ENCODE measurements around the gene FAM107A. TPM values are rescaled to one million over a fixed set of nuclear protein-coding genes. Genes with fewer than 3 reads are reported as not detected.

FAM107A gene
- total and polyA plus RNA-seq, 8 donors = 1.7 to 21.0 (median 6.9) TPM

GRCh38 chr3:58594117-58594516 lies 16.9 kb upstream of the FAM107A start:
- Histone ChIP-seq H3K4me1 (no peaks in the 10 kb centered on the region), H3K27me3 (no peaks in the 10 kb centered on the region), H3K27ac (no peak overlapping the region), H3K4me3 (no peak overlapping the region), H3K36me3 (no peaks in the 10 kb centered on the region), H3K9me3 (no peaks in the 10 kb centered on the region)
- DNase-seq = no peak
- no peak for ATAC-seq
- TF ChIP-seq, protein P1, sequence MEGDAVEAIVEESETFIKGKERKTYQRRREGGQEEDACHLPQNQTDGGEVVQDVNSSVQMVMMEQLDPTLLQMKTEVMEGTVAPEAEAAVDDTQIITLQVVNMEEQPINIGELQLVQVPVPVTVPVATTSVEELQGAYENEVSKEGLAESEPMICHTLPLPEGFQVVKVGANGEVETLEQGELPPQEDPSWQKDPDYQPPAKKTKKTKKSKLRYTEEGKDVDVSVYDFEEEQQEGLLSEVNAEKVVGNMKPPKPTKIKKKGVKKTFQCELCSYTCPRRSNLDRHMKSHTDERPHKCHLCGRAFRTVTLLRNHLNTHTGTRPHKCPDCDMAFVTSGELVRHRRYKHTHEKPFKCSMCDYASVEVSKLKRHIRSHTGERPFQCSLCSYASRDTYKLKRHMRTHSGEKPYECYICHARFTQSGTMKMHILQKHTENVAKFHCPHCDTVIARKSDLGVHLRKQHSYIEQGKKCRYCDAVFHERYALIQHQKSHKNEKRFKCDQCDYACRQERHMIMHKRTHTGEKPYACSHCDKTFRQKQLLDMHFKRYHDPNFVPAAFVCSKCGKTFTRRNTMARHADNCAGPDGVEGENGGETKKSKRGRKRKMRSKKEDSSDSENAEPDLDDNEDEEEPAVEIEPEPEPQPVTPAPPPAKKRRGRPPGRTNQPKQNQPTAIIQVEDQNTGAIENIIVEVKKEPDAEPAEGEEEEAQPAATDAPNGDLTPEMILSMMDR (IDR thresholded peaks at IDR 0.05) = no peak
- FAIRE-seq = no peak
- 70 to 82% methylated on average over 5 of the region's 5 CpGs for WGBS, 2 donors
- intact Hi-C loops (cut with DNase I) = no loop called here

- Histone ChIP-seq H3K9me3 (no peaks in the 10 kb centered on the region), H3K4me3 (no peak overlapping the region), H3K36me3 (no peaks in the 10 kb centered on the region), H3K27me3 (no peaks in the 10 kb centered on the region), H3K4me1 (no peaks in the 10 kb centered on the region), H3K27ac (no peak overlapping the region)
- intact Hi-C loops (cut with DNase I) = no loop called here
- TF ChIP-seq, protein P1 (IDR thresholded peaks at IDR 0.05) = no peak
- DNase-seq (no peak), FAIRE-seq (no peak), ATAC-seq (no peak)
- 71 to 77% methylated on average over 6 of the region's 6 CpGs for WGBS, 2 donors
These were observed 14.6 kb upstream of the FAM107A start for GRCh38 chr3:58591517-58592510.

- H3K36me3 ChIP-seq = no peaks in the 10 kb centered on the region
- H3K4me1 ChIP-seq = peaks cover 0 to 4% (median 0%) of the 10 kb centered on the region in 3 donors
- H3K27me3 ChIP-seq = no peaks in the 10 kb centered on the region
- no peak for DNase-seq
- H3K4me3 ChIP-seq = no peak overlapping the region
- H3K9me3 ChIP-seq = no peaks in the 10 kb centered on the region
- TF ChIP-seq, protein P1 (IDR thresholded peaks at IDR 0.05) = no peak
- FAIRE-seq = no peak
- ATAC-seq = no peak
- no peak overlapping the region for H3K27ac ChIP-seq
- intact Hi-C loops (cut with DNase I) = no loop called here
- 62 to 73% methylated on average over 3 of the region's 3 CpGs for WGBS, 2 donors
These were observed 10.9 kb upstream of the FAM107A start for GRCh38 chr3:58588030-58588614.

DNA sequence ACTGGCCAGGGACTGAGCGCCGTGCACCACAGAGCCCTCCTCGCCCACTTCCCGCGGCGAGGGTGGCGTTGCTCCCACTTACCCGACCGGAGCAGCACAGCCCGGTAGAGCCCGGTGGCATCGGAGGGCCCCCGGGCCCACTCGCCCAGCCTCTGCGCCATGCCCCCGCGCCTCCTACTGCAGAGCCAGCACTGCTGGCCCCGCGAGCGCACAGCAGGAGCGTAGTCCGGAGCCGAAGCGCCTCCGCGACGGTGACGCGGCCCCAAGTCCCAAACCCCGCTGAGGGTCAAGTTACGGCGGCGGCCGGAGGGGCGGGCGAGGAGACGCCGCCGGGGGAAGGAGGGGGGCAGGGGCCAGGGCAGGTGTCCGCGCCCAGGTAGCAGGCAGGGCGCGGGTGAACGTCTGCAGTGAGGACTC lies 9.6 kb upstream of the FAM107A start:
- Histone ChIP-seq H3K9me3 (no peaks in the 10 kb centered on the region), H3K4me3 (no peak overlapping the region), H3K4me1 (peaks cover 0 to 4% (median 0%) of the 10 kb centered on the region in 3 donors), H3K36me3 (no peaks in the 10 kb centered on the region), H3K27me3 (no peaks in the 10 kb centered on the region), H3K27ac (no peak overlapping the region)
- TF ChIP-seq, protein P1 (IDR thresholded peaks at IDR 0.05) = no peak
- ATAC-seq (no peak), DNase-seq (no peak), FAIRE-seq (no peak)
- WGBS, 2 donors = 11 to 12% methylated on average over 41 to 44 of the region's 44 CpGs
- intact Hi-C loops (cut with DNase I) = no loop called here
